COLO668 (cell line): ENCODE measurements around the gene CTIF.
"Not testable (repeated sequence)": the region's sequence is repeated elsewhere in the genome, so short reads cannot be mapped to it uniquely, and the experiment has no call there.

ENCODE experiments used
- DNase-seq: peaks from one replicate; lab custom pipeline; 2025; ENCODE audit not compliant: unreplicated experiment; lab: John Stamatoyannopoulos, UW

CTIF gene

DNA sequence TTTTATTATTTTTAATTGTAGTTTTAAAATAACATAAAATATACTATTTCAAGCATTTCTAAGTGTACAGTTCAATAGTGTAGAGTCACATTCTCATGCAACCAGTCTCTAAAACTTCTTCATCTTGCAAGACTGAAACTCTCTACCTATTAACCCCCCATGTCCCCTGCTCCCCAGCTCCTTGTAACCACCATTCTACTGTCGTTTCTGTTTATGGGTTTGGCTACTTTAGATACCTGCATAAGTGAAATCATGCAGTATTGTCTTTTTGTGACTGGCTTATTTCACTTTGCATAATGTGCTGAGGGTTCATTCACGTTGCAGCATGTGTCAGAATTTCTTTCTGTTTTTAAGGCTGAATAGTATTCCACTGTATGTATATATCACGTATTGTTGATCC, 272.6 kb downstream of the CTIF start:
- no peak for DNase-seq

DNA sequence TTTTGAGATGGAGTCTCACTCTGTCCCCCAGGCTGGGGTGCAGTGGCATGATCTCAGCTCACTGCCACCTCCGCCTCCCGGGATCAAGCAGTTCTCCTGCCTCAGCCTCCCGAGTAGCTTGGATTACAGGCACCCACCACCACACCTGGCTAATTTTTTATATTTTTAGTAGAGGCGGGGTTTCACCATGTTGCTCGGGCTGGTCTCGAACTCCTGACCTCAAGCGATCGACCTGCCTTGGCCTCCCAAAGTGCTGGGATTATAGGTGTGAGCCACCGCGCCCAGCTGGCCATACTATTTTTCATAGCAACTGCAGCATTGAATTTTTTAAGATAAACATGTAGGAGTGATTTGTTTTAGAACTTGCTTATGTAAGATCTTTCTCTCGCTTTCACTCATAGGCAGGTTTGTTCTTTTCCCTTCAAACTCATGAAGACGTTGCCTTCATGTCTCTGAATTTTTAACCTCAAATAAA, 273.2 kb downstream of the CTIF start:
- DNase-seq = not testable (repeated sequence)

DNA sequence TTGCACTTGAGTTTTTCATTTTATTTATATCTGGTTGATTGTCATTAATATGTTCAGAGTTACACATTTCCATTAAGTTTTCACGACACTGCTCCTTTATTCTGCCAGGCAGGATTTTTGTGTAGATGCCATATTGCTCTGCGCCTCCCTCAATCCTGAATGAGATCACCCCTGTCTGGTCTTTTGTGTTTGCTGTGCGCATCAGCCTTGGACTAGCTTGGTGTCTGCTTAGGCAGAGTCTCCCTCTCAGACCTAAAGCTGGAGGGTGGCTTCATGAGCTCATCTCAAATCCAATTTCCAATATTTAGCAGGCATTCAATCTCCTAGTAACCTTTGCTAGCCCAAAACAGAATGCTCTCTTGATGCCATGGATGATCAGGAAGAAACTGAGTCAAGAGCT, 274.5 kb downstream of the CTIF start:
- no peak for DNase-seq

- no peak for DNase-seq
These were observed 275.1 kb downstream of the CTIF start for GRCh38 chr18:48813833-48814489.

DNA sequence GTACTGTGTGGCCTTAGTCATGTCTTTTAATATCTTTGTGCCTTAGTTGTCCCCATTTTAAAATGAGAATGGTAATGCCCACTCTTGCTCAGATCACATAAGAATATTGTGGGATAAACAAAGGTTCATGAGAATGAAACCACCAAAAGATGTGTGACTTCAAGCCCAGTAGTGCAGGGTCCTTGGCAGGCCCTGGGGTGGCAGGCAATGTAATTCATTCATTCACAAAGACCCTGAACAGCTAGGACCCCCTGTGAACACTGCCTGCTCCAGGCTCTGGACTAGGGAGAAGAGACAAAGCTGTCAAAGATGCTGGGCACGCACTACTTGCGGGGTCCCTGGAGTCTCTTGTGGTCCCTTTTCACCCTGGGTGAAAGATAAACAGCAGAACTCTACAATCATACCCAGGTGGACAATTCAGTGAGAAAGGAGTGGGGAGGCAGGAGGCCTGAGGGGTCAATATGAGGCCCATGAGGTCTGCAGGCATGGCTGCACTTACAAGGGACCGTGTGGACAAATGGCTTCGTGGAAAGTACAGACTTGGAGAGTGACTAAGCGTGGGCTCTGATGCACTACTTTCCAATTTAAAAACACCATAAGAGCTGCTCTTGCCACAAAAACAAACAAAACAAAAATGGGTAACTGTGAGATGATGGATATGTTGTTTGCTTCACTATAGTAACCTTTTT, 275.8 kb downstream of the CTIF start:
- no peak for DNase-seq

DNA sequence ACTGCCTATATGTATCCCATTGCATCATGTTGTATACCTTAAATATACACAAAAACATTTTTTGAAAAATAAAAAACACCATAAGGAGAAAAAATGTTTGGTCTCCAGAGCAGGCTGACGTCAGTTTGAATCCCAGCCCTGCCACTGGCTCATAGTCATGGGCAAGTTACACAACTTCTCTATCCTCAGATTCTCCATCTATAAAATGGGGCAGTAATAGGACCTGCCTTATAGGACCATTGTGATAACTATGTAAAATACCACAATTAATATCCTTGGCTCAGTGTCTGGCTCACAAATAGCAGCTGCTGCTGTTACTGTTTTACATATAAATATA, 276.3 kb downstream of the CTIF start:
- DNase-seq = no peak

DNA sequence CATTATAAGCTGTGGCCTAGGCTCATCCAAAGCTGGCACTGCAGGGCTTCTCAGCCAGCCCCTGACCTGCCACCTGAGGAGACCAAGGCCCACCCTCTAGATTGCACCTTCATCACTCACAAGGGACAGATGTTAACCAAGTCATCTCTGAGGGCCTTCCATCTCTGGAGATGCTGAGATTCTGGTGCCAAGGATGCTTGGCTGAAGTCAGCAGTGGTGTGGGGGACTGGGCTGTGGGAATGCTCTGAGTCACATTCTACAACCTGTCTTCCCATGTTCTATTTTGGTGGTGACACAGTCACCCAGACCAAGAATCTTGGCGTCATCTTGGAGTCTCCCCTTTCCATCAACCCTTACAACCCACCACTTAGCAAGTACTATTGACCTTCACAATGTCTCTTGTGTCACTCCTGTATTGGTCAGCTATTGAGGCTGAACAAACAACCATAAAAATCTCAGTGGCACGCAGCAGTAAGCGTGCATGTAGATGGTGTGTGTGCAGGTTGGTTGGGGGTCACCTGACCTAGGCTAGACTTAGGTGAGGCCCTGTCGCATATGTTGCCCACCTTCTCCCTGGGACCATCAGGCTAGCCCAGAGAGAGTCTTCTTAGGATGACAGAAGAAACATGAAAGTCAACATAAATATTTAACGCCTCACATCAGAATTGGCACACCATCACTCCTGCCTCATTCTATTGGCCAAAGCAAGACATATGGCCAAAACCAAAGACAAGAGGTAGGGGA, 276.9 kb downstream of the CTIF start:
- no peak for DNase-seq

GRCh38 chr18:48816554-48816953, 277.7 kb downstream of the CTIF start:
- DNase-seq = no peak

- DNase-seq = no peak
These were observed 278.2 kb downstream of the CTIF start for GRCh38 chr18:48817021-48817461.

DNA sequence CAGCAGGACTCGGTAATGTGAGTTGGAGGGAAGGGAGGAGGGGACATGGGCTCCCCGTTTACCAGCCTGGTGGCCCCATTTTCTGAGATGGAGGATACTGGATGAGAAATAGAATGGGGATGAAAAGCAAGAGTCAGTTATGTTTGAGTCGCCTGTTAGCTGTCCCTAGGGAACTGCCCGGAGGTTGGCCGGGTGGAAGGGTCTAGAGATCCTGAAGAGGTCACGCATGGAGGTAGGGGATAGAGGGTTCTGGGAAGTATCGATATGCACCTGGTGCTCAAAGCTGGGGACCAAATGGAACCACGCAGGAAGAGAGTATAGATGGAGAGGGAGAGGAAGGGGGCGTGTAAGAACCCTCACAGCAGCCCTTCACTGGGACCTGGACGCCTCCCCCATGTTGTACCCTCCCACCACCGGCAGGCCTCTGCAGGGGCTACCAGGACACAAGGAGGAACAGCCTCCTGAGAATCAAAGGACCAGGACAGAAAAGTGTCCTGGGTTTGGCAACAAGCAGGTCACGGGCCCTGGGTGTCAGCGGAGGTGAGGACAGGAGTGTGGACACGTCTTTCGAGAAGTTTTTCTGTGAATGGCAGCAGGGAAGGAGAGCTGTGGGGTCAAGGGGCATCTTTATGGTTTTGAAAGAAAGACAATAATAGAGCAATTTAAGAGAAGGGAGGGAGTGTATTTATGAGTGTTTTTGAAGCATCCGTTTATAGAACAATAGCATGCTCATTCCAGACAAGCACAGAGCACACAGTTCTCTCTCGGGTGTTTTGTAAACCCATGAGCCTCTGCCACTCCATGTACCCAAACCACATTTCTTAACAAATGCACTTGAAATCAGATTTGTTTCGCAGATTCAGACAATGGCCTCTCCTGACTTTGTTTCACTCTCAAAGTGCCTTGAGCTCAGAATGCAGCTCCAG, 279.8 kb downstream of the CTIF start:
- DNase-seq = no peak

- no peak for DNase-seq
These were observed 280.4 kb downstream of the CTIF start for GRCh38 chr18:48819276-48819675.

DNA sequence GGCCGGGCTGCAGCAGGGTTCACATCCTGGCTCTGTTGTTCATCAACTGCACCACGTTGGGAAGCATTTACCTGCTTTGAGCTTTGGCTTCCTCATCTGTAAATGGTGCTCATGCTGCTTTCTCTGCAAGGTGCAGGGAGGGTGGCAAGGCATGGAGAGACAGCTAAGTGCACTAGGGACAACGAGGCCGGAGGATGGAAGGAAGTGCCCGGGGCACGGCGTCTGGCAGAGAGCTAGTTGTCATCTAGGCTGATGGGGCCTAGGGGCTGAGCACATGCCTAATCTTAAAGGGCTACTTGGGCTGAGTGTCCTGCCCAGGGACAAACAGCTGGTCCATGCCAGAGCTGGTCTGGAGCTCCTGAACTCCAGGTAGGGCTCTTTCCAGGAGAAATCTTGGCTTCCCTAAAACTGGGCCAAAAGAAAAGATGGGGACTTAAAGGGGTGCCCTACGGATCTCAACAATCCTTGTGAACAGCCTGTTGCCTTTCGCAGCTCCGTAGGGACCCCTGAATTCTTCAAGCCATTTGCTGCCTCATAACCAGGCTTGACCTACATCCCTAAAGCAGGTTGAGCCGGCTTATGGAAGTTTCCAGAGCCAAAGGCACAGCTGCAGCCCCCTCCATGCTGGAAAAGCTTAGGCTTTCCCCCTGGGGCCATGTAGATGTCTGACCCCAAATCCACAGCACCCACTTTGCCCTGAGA, 281.1 kb downstream of the CTIF start:
- DNase-seq = no peak

GRCh38 chr18:48820483-48821250, 281.8 kb downstream of the CTIF start:
- DNase-seq = no peak

DNA sequence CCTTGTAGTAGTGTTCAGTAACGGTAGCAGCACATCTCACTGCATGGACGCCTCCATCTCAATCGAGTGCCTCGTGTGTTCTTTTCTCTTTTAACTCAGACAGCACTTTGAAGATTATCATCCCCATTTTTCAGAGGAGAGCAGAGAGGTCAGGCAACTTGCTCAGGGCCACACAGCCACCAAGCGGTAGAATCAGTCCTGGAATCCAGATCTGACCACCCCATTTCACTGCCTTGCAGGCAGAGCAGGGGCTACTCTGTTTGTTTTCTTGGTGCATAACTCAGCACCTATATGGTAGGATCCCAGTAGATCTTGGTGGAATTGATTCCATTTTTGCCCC, 282.4 kb downstream of the CTIF start:
- DNase-seq = no peak

- DNase-seq = no peak
These were observed 283.0 kb downstream of the CTIF start for GRCh38 chr18:48821845-48822244.

DNA sequence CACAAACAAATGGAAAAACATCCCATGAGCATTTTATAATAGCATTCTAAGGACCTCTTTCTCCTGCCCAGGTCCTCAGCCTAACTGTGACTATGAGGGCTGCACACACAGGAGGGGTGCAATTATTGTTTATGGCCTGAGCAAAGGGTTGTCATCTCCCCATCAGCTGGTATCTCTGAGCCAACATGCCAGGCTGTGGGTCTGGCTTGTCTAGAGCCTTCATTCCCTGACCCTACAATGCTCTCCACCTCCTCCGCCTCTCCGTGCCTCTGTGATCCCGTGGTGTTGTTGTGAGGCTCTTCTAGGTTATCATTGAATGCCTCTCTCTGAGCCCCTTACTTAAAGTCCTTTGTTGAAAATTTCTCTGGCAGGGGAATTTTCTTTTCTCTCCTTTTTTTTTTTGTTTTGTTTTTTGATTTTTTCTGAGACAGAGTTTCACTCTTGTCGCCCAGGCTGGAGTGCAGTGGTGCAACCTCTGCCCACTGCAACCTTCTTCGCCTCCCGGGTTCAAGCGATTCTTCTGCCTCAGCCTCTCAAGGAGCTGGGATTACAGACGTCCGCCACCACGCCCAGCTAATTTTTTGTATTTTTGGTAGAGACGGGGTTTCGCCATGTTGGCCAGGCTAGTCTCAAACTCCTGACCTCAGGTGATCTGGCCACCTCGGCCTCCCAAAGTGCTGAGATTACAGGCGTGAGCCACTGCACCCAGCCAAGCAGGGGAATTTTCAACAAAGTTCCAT, 285.6 kb downstream of the CTIF start:
- no peak for DNase-seq

- no peak for DNase-seq
These were observed 286.4 kb downstream of the CTIF start for GRCh38 chr18:48825101-48825745.

DNA sequence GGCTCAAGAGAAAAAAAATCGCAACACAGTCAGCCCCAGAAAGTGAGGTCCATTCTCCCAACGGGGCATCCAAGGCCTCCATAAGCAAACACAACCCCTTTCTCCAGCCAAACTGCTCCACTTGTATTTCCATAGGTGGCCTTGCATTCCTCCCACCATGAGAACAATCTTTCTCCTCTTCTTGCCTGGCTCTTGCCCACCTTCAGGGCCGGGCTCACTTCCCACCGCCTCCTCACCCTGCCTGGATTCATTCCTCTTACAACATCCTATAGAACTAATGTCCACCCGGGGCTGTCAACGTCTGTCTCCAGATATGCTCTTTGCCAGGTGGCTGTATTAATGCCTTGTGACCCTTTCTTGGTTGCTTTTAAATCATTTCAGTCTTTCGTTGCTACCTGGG, 287.4 kb downstream of the CTIF start:
- DNase-seq = no peak

DNA sequence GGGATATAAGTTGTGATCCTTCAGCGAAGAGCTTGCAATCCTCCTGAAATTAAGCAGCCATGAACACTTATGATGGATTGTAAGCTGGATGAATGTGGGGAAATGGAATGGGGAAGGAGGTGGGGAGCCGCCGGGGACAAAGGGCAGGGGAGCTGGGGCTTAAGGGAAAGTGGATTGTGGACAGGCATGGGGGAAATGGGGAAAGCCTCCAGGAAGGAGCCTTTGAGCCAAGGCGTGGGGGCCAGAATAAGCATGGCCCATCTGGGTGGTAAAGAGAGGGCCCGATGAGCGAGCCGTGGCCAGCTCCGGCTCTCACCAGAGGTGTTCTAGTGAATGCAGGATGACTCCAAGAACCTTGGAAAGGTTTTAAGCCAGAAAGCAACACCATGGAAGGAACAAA, 288.0 kb downstream of the CTIF start:
- DNase-seq = no peak
